GM08714 (cell line): ENCODE measurements around the gene MRPL50.

Experiments used
- H3K4me3 ChIP-seq: fragments of 200-500 bp; sonication (Bioruptor generic); 2 replicates; pipeline ENCODE4 v1.5.1; 2014; ENCODE audit warnings: mild to moderate bottlenecking, low read length, inconsistent platforms
- ZNF274 ChIP-seq: IDR thresholded peaks from 2 replicates; pipeline ENCODE4 v1.6.1; 2012; ENCODE audit warnings: mild to moderate bottlenecking, low read depth, low read length

MRPL50 gene

GRCh38 chr9:101353683-101354082, 44.7 kb downstream of the MRPL50 start:
- no peak for TF ChIP-seq ZNF274
- H3K4me3 ChIP-seq, result no peak overlapping the region

- H3K4me3 ChIP-seq, result no peak overlapping the region
- TF ChIP-seq ZNF274, result no peak
Measured at GRCh38 chr9:101352892-101353463, 45.4 kb downstream of the MRPL50 start.

GRCh38 chr9:101350285-101350684, 48.1 kb downstream of the MRPL50 start:
- H3K4me3 ChIP-seq, result no peak overlapping the region
- no peak for TF ChIP-seq ZNF274

- H3K4me3 ChIP-seq, result no peak overlapping the region
- TF ChIP-seq ZNF274, result no peak
Measured at GRCh38 chr9:101342595-101342994, 55.8 kb downstream of the MRPL50 start.

GRCh38 chr9:101341958-101342357, 56.5 kb downstream of the MRPL50 start:
- TF ChIP-seq ZNF274, result no peak
- H3K4me3 ChIP-seq, result no peak overlapping the region
